Measurements from ENCODE around the gene LETM1. TPM values are rescaled to one million over a fixed set of nuclear protein-coding genes. Genes with fewer than 3 reads are reported as not detected.

Gene LETM1
- total RNA-seq, 1 experiment from 2014 or later: 67.3 TPM

DNA sequence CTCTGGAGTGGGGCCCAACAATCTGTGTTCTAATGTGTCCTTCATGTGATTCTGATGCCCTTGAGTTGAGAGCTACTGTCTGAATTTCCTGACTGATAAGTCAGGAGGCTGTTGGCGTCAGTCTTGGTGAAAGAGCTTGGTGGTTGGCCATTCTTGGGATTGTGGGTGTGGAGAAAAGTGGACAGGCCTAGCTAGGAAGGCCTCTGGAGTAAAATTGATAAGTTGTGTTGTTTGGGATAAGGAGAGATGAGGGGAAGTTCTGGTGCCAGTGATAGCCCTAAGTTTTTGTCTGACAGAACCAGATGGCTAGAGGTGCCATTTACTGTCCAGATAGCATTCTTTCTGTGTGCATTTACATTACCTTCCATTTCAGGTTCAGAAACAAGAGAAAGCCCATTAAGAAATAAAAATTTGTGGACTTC lies 26.9 kb upstream of the LETM1 start (continued):
- TF ChIP-seq, protein P1, sequence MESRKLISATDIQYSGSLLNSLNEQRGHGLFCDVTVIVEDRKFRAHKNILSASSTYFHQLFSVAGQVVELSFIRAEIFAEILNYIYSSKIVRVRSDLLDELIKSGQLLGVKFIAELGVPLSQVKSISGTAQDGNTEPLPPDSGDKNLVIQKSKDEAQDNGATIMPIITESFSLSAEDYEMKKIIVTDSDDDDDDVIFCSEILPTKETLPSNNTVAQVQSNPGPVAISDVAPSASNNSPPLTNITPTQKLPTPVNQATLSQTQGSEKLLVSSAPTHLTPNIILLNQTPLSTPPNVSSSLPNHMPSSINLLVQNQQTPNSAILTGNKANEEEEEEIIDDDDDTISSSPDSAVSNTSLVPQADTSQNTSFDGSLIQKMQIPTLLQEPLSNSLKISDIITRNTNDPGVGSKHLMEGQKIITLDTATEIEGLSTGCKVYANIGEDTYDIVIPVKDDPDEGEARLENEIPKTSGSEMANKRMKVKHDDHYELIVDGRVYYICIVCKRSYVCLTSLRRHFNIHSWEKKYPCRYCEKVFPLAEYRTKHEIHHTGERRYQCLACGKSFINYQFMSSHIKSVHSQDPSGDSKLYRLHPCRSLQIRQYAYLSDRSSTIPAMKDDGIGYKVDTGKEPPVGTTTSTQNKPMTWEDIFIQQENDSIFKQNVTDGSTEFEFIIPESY (IDR thresholded peaks at IDR 0.05; ENCODE audit: extremely low read depth, insufficient replicate concordance, low read length): no peak
- TF ChIP-seq CEBPB (IDR thresholded peaks at IDR 0.05; ENCODE audit: low read depth) (no peak), RAD21 (IDR thresholded peaks at IDR 0.05; ENCODE audit: low read depth) (no peak)

DNA sequence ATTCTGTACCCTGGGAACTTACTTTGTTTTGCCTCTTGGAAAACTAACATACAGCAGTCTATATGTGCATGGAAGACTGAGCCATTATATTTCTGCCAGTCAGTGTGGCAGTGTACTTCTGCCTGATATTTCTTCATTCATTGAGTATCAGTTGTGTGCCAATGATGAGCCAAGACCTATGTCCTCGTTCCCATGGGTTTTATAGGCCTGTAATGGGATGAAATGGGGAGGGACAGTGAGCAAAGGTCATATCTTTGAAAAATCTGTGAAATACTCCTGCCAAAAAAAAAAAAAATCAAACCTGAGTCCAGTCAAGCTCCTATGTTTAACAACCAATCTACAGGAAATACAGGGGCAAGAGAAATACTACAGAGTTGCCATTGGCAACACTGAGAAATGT lies 24.4 kb upstream of the LETM1 start:
- Histone ChIP-seq H3K79me2 (ENCODE audit: insufficient read depth, low read length) (peaks cover 99% of the 10 kb centered on the region), H3K27ac (ENCODE audit: low read depth, low read length) (no peak overlapping the region), H3K4me1 (ENCODE audit: control insufficient read depth in 1 of 2, insufficient read depth in 2 of 2, low read length in 2 of 2) (peaks cover 0 to 11% of the 10 kb centered on the region in 2 experiments; a peak in 1 of 4 replicates), H3K27me3 (ENCODE audit: insufficient read depth, low read length) (no peaks in the 10 kb centered on the region), H4K20me1 (ENCODE audit: insufficient read depth) (peaks cover 12% of the 10 kb centered on the region; the same call in 1 of the 2 replicates), H3K9ac (ENCODE audit: low read length) (no peak overlapping the region), H3K9me2 (ENCODE audit: insufficient read depth) (no peaks in the 10 kb centered on the region), H3K9me3 (ENCODE audit: control insufficient read depth in 1 of 2, insufficient read depth in 1 of 2, low read depth in 1 of 2, low read length in 2 of 2) (no peaks in the 10 kb centered on the region), H3K4me2 (ENCODE audit: low read length) (no peak overlapping the region), H2AFZ (ENCODE audit: low read depth, low read length, poor library complexity, severe bottlenecking) (no peak overlapping the region), H3K4me3 (replicated peaks in 1 of 2; ENCODE audit: low read depth in 1 of 2, low read length in 2 of 2) (no peak overlapping the region), H3K36me3 (ENCODE audit: control insufficient read depth in 1 of 2, insufficient read depth in 2 of 2, low read length in 2 of 2) (0 out of 4 replicates have a peak, but pooled peaks cover 0 to 4% of the 10 kb centered on the region in 2 experiments)
- ChIA-PET POLR2A (no interaction called here), RAD21 (ENCODE audit: low non-redundant PET in 1 of 2, low total read pairs in 2 of 2, uncharacterized antibody in 2 of 2, unreplicated experiment in 2 of 2) (no interaction called here), CTCF (no interaction called here)
- TSS peak; percentile 10 for BruUV-seq (replicated peaks)
- intact Hi-C loops (cut with micrococcal nuclease): no loop called here
- ATAC-seq: no peak
- no peak for DNase-seq (ENCODE audit: low read depth, low spot score)
- no peak for TF ChIP-seq JUND (IDR thresholded peaks at IDR 0.05)
- TF ChIP-seq, protein P2, sequence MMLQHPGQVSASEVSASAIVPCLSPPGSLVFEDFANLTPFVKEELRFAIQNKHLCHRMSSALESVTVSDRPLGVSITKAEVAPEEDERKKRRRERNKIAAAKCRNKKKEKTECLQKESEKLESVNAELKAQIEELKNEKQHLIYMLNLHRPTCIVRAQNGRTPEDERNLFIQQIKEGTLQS (IDR thresholded peaks at IDR 0.05): no peak
- no peak for TF ChIP-seq SIN3A (IDR thresholded peaks at IDR 0.05; ENCODE audit: low read depth)
- no peak for TF ChIP-seq SRF (IDR thresholded peaks at IDR 0.05; ENCODE audit: low read depth)
- TF ChIP-seq, protein P3, sequence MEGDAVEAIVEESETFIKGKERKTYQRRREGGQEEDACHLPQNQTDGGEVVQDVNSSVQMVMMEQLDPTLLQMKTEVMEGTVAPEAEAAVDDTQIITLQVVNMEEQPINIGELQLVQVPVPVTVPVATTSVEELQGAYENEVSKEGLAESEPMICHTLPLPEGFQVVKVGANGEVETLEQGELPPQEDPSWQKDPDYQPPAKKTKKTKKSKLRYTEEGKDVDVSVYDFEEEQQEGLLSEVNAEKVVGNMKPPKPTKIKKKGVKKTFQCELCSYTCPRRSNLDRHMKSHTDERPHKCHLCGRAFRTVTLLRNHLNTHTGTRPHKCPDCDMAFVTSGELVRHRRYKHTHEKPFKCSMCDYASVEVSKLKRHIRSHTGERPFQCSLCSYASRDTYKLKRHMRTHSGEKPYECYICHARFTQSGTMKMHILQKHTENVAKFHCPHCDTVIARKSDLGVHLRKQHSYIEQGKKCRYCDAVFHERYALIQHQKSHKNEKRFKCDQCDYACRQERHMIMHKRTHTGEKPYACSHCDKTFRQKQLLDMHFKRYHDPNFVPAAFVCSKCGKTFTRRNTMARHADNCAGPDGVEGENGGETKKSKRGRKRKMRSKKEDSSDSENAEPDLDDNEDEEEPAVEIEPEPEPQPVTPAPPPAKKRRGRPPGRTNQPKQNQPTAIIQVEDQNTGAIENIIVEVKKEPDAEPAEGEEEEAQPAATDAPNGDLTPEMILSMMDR (IDR thresholded peaks at IDR 0.05 in 2 of 3, conservative IDR thresholded peaks at IDR 0.05 in 1 of 3; ENCODE audit: borderline replicate concordance in 1 of 3, insufficient read depth in 1 of 3, low read depth in 2 of 3, low read length in 2 of 3): no peak
- TF ChIP-seq EZH2phosphoT487 (IDR thresholded peaks at IDR 0.05; ENCODE audit: borderline replicate concordance): no peak
- no peak for TF ChIP-seq RAD21 (IDR thresholded peaks at IDR 0.05; ENCODE audit: low read depth)
- no peak for TF ChIP-seq POLR2A (IDR thresholded peaks at IDR 0.05; ENCODE audit: borderline replicate concordance, extremely low read depth, insufficient read depth, insufficient read length)
- no peak for TF ChIP-seq TCF7L2 (IDR thresholded peaks at IDR 0.05; ENCODE audit: borderline replicate concordance, extremely low read depth, insufficient read depth, insufficient read length)
- no peak for TF ChIP-seq YY1 (IDR thresholded peaks at IDR 0.05; ENCODE audit: extremely low read depth, insufficient replicate concordance, low read depth, low read length)
- no peak for TF ChIP-seq ELF1 (IDR thresholded peaks at IDR 0.05; ENCODE audit: borderline replicate concordance, low read depth)
- TF ChIP-seq FOSL1 (IDR thresholded peaks at IDR 0.05; ENCODE audit: low read depth): no peak
- TF ChIP-seq, protein P4, sequence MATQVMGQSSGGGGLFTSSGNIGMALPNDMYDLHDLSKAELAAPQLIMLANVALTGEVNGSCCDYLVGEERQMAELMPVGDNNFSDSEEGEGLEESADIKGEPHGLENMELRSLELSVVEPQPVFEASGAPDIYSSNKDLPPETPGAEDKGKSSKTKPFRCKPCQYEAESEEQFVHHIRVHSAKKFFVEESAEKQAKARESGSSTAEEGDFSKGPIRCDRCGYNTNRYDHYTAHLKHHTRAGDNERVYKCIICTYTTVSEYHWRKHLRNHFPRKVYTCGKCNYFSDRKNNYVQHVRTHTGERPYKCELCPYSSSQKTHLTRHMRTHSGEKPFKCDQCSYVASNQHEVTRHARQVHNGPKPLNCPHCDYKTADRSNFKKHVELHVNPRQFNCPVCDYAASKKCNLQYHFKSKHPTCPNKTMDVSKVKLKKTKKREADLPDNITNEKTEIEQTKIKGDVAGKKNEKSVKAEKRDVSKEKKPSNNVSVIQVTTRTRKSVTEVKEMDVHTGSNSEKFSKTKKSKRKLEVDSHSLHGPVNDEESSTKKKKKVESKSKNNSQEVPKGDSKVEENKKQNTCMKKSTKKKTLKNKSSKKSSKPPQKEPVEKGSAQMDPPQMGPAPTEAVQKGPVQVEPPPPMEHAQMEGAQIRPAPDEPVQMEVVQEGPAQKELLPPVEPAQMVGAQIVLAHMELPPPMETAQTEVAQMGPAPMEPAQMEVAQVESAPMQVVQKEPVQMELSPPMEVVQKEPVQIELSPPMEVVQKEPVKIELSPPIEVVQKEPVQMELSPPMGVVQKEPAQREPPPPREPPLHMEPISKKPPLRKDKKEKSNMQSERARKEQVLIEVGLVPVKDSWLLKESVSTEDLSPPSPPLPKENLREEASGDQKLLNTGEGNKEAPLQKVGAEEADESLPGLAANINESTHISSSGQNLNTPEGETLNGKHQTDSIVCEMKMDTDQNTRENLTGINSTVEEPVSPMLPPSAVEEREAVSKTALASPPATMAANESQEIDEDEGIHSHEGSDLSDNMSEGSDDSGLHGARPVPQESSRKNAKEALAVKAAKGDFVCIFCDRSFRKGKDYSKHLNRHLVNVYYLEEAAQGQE (IDR thresholded peaks at IDR 0.05; ENCODE audit: low read depth): no peak
- TF ChIP-seq, protein P1 (IDR thresholded peaks at IDR 0.05; ENCODE audit: extremely low read depth, insufficient replicate concordance, low read length): no peak
